ENCODE data around the gene CDS2. TPM values are rescaled to one million over a fixed set of nuclear protein-coding genes. Genes with fewer than 3 reads are reported as not detected.

CDS2 gene
- total RNA-seq, 2 donors from 2014 or later, result 31.7 to 44.3 TPM

GRCh38 chr20:5203380-5203779 is 76.6 kb downstream of the CDS2 start:
- no peak for DNase-seq
- Histone ChIP-seq H3K4me1 (no peaks in the 10 kb centered on the region), H3K9ac (ENCODE audit: low read depth in 2 of 2, low read length in 2 of 2) (no peak overlapping the region), H3K27ac (peak overlapping the region; percentile 7), H3K4me3 (no peak overlapping the region), H3K36me3 (no peaks in the 10 kb centered on the region), H3K9me3 (no peaks in the 10 kb centered on the region), H3K27me3 (no peaks in the 10 kb centered on the region)
- TF ChIP-seq CTCF (IDR thresholded peaks at IDR 0.05), result no peak
- intact Hi-C loops (cut with DNase I), result no loop called here

GRCh38 chr20:5205348-5206210 is 78.8 kb downstream of the CDS2 start:
- intact Hi-C loops (cut with DNase I), result no loop called here
- Histone ChIP-seq H3K9me3 (no peaks in the 10 kb centered on the region), H3K9ac (ENCODE audit: low read depth in 2 of 2, low read length in 2 of 2) (no peak overlapping the region), H3K27ac (no peak overlapping the region), H3K36me3 (no peaks in the 10 kb centered on the region), H3K4me3 (no peak overlapping the region), H3K27me3 (no peaks in the 10 kb centered on the region), H3K4me1 (no peaks in the 10 kb centered on the region)
- peak; percentile 70 for DNase-seq
- peak; percentile 85 for TF ChIP-seq CTCF (IDR thresholded peaks at IDR 0.05)

GRCh38 chr20:5207138-5207537 is 80.3 kb downstream of the CDS2 start:
- Histone ChIP-seq H3K4me1 (no peaks in the 10 kb centered on the region), H3K27me3 (no peaks in the 10 kb centered on the region), H3K36me3 (no peaks in the 10 kb centered on the region), H3K9me3 (no peaks in the 10 kb centered on the region), H3K4me3 (no peak overlapping the region), H3K27ac (no peak overlapping the region), H3K9ac (ENCODE audit: low read depth in 2 of 2, low read length in 2 of 2) (no peak overlapping the region)
- intact Hi-C loops (cut with DNase I), result no loop called here
- no peak for TF ChIP-seq CTCF (IDR thresholded peaks at IDR 0.05)
- DNase-seq, result no peak

- Histone ChIP-seq H3K27me3 (no peaks in the 10 kb centered on the region), H3K27ac (no peak overlapping the region), H3K9ac (ENCODE audit: low read depth in 2 of 2, low read length in 2 of 2) (no peak overlapping the region), H3K9me3 (no peaks in the 10 kb centered on the region), H3K4me3 (no peak overlapping the region), H3K4me1 (no peaks in the 10 kb centered on the region), H3K36me3 (no peaks in the 10 kb centered on the region)
- no peak for DNase-seq
- intact Hi-C loops (cut with DNase I), result loop anchor here (10.0 kb wide), 1 partner anchor 233 kb away; no protein-coding TSS in a partner anchor
- TF ChIP-seq CTCF (IDR thresholded peaks at IDR 0.05), result no peak
Measured at GRCh38 chr20:5211803-5212714, 85.3 kb downstream of the CDS2 start.

GRCh38 chr20:5212907-5213487 is 86.2 kb downstream of the CDS2 start:
- no peak for TF ChIP-seq CTCF (IDR thresholded peaks at IDR 0.05)
- no peaks in the 10 kb centered on the region for H3K4me1 ChIP-seq
- no peak overlapping the region for H3K27ac ChIP-seq
- intact Hi-C loops (cut with DNase I), result loop anchor here (10.0 kb wide), 1 partner anchor 232 kb away; no protein-coding TSS in a partner anchor
- H3K27me3 ChIP-seq, result no peaks in the 10 kb centered on the region
- H3K4me3 ChIP-seq, result no peak overlapping the region
- H3K36me3 ChIP-seq, result no peaks in the 10 kb centered on the region
- H3K9ac ChIP-seq (ENCODE audit: low read depth in 2 of 2, low read length in 2 of 2), result no peak overlapping the region
- no peaks in the 10 kb centered on the region for H3K9me3 ChIP-seq
- no peak for DNase-seq
